Skeletal muscle tissue (tissue), 4 donors: Measurements from ENCODE around the gene BPIFA3. TPM values are rescaled to one million over a fixed set of nuclear protein-coding genes. Genes with fewer than 3 reads are reported as not detected.
"Not testable (repeated sequence)": the region's sequence is repeated elsewhere in the genome, so short reads cannot be mapped to it uniquely, and the experiment has no call there.

Source experiments
- H3K27ac ChIP-seq: one replicate; pipeline ENCODE4 v1.7.0; 2013; ENCODE audit warnings: mild to moderate bottlenecking, low read depth, low read length, inconsistent platforms
- H3K27me3 ChIP-seq, 3 donors: one replicate each; pipeline ENCODE4 v1.7.0; 2013; ENCODE audit warnings: low read length in 3 of 3; ENCODE audit not compliant: control insufficient read depth in 3 of 3, insufficient read depth in 3 of 3
- H3K36me3 ChIP-seq, 3 donors: one replicate each; pipeline ENCODE4 v1.7.0; 2013; ENCODE audit warnings: low read length in 3 of 3; ENCODE audit not compliant: control insufficient read depth in 3 of 3, insufficient read depth in 3 of 3
- H3K4me1 ChIP-seq, 3 donors: one replicate each; pipeline ENCODE4 v1.7.0; 2013; ENCODE audit warnings: low read length in 3 of 3, mild to moderate bottlenecking in 3 of 3; ENCODE audit not compliant: control insufficient read depth in 3 of 3, insufficient read depth in 3 of 3
- H3K4me3 ChIP-seq, 3 donors: one replicate each; pipeline ENCODE4 v1.7.0; 2013; ENCODE audit warnings: low read length in 3 of 3
- H3K9ac ChIP-seq, 3 donors: one replicate each; pipeline ENCODE4 v1.7.0; 2013; ENCODE audit warnings: low read length in 3 of 3, mild to moderate bottlenecking in 3 of 3, moderate library complexity in 2 of 3, low read depth in 1 of 3
- H3K9me3 ChIP-seq, 3 donors: one replicate each; pipeline ENCODE4 v1.7.0; 2013; ENCODE audit warnings: low read length in 3 of 3; ENCODE audit not compliant: control insufficient read depth in 3 of 3
- total RNA-seq: library from RNA; depleted of rRNA; stranded (reverse); fragments of >200 nt; gene quantifications from one replicate; pipeline ENCODE4 v1.2.3, GENCODE V29; 2014
- donor health status: Osteomylitis.

The BPIFA3 gene
- total RNA-seq, 1 donor from 2014 or later: not detected

- no peak overlapping the region for H3K27ac ChIP-seq
- no peak overlapping the region for H3K9ac ChIP-seq
- H3K4me1 ChIP-seq: no peaks in the 10 kb centered on the region
- H3K36me3 ChIP-seq: no peaks in the 10 kb centered on the region
- H3K27me3 ChIP-seq: peaks cover 0 to 3% (median 0%) of the 10 kb centered on the region in 3 donors
- H3K9me3 ChIP-seq: peaks cover 0 to 4% (median 2%) of the 10 kb centered on the region in 3 donors
- H3K4me3 ChIP-seq: no peak overlapping the region
Measured at GRCh38 chr20:33183312-33183711, 33.8 kb upstream of the BPIFA3 start.

- not testable (repeated sequence) for H3K9ac ChIP-seq, H3K4me3 ChIP-seq, H3K27ac ChIP-seq, H3K4me1 ChIP-seq, H3K27me3 ChIP-seq, H3K9me3 ChIP-seq, H3K36me3 ChIP-seq
Measured at GRCh38 chr20:33185031-33185590, 32.0 kb upstream of the BPIFA3 start.

- H3K4me3 ChIP-seq: no peak overlapping the region
- no peaks in the 10 kb centered on the region for H3K4me1 ChIP-seq
- peaks cover 0 to 6% (median 3%) of the 10 kb centered on the region in 3 donors for H3K27me3 ChIP-seq
- H3K36me3 ChIP-seq: no peaks in the 10 kb centered on the region
- no peak overlapping the region for H3K9ac ChIP-seq
- H3K27ac ChIP-seq: no peak overlapping the region
- H3K9me3 ChIP-seq: peaks cover 0 to 4% (median 2%) of the 10 kb centered on the region in 3 donors
Measured at GRCh38 chr20:33187491-33187890, 29.7 kb upstream of the BPIFA3 start.

GRCh38 chr20:33188421-33188820 is 28.7 kb upstream of the BPIFA3 start:
- Histone ChIP-seq H3K4me1 (no peaks in the 10 kb centered on the region), H3K4me3 (no peak overlapping the region), H3K27me3 (peaks cover 0 to 4% (median 3%) of the 10 kb centered on the region in 3 donors), H3K9me3 (peaks cover 0 to 2% (median 0%) of the 10 kb centered on the region in 3 donors), H3K27ac (no peak overlapping the region), H3K36me3 (no peaks in the 10 kb centered on the region), H3K9ac (no peak overlapping the region)

- no peak overlapping the region for H3K9ac ChIP-seq
- no peaks in the 10 kb centered on the region for H3K36me3 ChIP-seq
- H3K9me3 ChIP-seq: no peaks in the 10 kb centered on the region
- no peak overlapping the region for H3K4me3 ChIP-seq
- H3K27ac ChIP-seq: no peak overlapping the region
- peaks cover 0 to 8% (median 3%) of the 10 kb centered on the region in 3 donors for H3K27me3 ChIP-seq
- H3K4me1 ChIP-seq: no peaks in the 10 kb centered on the region
Measured at GRCh38 chr20:33191484-33191883, 25.7 kb upstream of the BPIFA3 start.

GRCh38 chr20:33191955-33192354 is 25.2 kb upstream of the BPIFA3 start:
- Histone ChIP-seq H3K4me3 (no peak overlapping the region), H3K27ac (no peak overlapping the region), H3K9me3 (no peaks in the 10 kb centered on the region), H3K4me1 (no peaks in the 10 kb centered on the region), H3K9ac (no peak overlapping the region), H3K36me3 (no peaks in the 10 kb centered on the region), H3K27me3 (peaks cover 0 to 8% (median 3%) of the 10 kb centered on the region in 3 donors)

GRCh38 chr20:33192912-33193501 is 24.1 kb upstream of the BPIFA3 start:
- Histone ChIP-seq H3K9me3 (no peaks in the 10 kb centered on the region), H3K27me3 (peaks cover 0 to 18% (median 8%) of the 10 kb centered on the region in 3 donors), H3K4me1 (no peaks in the 10 kb centered on the region), H3K9ac (no peak overlapping the region), H3K27ac (no peak overlapping the region), H3K4me3 (no peak overlapping the region), H3K36me3 (no peaks in the 10 kb centered on the region)

GRCh38 chr20:33199026-33199425 is 18.1 kb upstream of the BPIFA3 start:
- peaks cover 5 to 31% (median 8%) of the 10 kb centered on the region in 3 donors for H3K27me3 ChIP-seq
- H3K4me1 ChIP-seq: no peaks in the 10 kb centered on the region
- H3K9me3 ChIP-seq: no peaks in the 10 kb centered on the region
- H3K4me3 ChIP-seq: no peak overlapping the region
- H3K36me3 ChIP-seq: no peaks in the 10 kb centered on the region
- H3K27ac ChIP-seq: no peak overlapping the region
- no peak overlapping the region for H3K9ac ChIP-seq

GRCh38 chr20:33202451-33202850 is 14.7 kb upstream of the BPIFA3 start:
- H3K4me3 ChIP-seq: no peak overlapping the region
- H3K36me3 ChIP-seq: no peaks in the 10 kb centered on the region
- peaks cover 5 to 22% (median 8%) of the 10 kb centered on the region in 3 donors for H3K27me3 ChIP-seq
- no peak overlapping the region for H3K9ac ChIP-seq
- H3K27ac ChIP-seq: no peak overlapping the region
- H3K4me1 ChIP-seq: no peaks in the 10 kb centered on the region
- no peaks in the 10 kb centered on the region for H3K9me3 ChIP-seq

GRCh38 chr20:33203444-33203843 is 13.7 kb upstream of the BPIFA3 start:
- Histone ChIP-seq H3K4me3 (no peak overlapping the region), H3K27ac (no peak overlapping the region), H3K27me3 (peaks cover 0 to 13% (median 5%) of the 10 kb centered on the region in 3 donors), H3K9me3 (no peaks in the 10 kb centered on the region), H3K4me1 (no peaks in the 10 kb centered on the region), H3K36me3 (no peaks in the 10 kb centered on the region), H3K9ac (no peak overlapping the region)
